Measurements from ENCODE around the gene ACVRL1. TPM values are rescaled to one million over a fixed set of nuclear protein-coding genes. Genes with fewer than 3 reads are reported as not detected.

The ACVRL1 gene
- total and polyA plus RNA-seq, 4 donors: 3.4 to 96.9 (median 33.6) TPM

DNA sequence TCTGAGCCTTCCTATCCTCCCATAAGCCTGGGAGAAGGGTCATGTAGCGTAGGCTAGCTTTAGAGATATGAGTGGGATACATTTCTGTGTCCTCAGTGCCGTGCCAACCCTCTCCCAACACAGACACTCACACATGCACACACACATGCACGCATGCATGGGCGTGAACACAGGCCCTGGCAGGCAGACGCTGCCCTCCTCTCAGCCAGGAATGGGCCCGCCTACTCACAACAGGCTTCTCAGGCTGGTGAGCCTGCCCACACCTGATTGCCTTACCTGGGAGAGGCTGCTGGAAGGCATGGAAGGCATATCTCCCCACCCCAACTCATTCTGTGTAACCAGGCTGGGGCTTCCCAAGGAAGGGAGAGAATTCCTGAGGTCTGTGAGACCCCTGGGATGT is 31.4 kb downstream of the ACVRL1 start:
- WGBS, 2 donors: 95 to 98% methylated on average over 6 of the region's 6 CpGs
- intact Hi-C loops (cut with DNase I): no loop called here
- no peak for DNase-seq
- H3K4me3 ChIP-seq (ENCODE audit: low read length in 2 of 2): no peak overlapping the region
- ATAC-seq (ENCODE audit: low FRiP score): no peak
- H3K9me3 ChIP-seq (ENCODE audit: control insufficient read depth, low read length): no peaks in the 10 kb centered on the region
- H3K27me3 ChIP-seq (ENCODE audit: control insufficient read depth in 1 of 2, insufficient read depth in 2 of 2, low read length in 1 of 2): no peaks in the 10 kb centered on the region
- no peaks in the 10 kb centered on the region for H3K4me1 ChIP-seq (ENCODE audit: control insufficient read depth in 1 of 2, insufficient read depth in 2 of 2, low read length in 2 of 2)
- no peaks in the 10 kb centered on the region for H3K36me3 ChIP-seq (ENCODE audit: control insufficient read depth in 1 of 2, insufficient read depth in 2 of 2, low read length in 1 of 2)
- H3K27ac ChIP-seq (ENCODE audit: low read depth in 1 of 2, low read length in 2 of 2): no peak overlapping the region

GRCh38 chr12:51941011-51941581 is 33.8 kb downstream of the ACVRL1 start:
- Histone ChIP-seq H3K36me3 (ENCODE audit: control insufficient read depth in 1 of 2, insufficient read depth in 2 of 2, low read length in 1 of 2) (no peaks in the 10 kb centered on the region), H3K4me1 (ENCODE audit: control insufficient read depth in 1 of 2, insufficient read depth in 2 of 2, low read length in 2 of 2) (no peaks in the 10 kb centered on the region), H3K9me3 (ENCODE audit: control insufficient read depth, low read length) (peaks cover 6% of the 10 kb centered on the region), H3K27me3 (ENCODE audit: control insufficient read depth in 1 of 2, insufficient read depth in 2 of 2, low read length in 1 of 2) (no peaks in the 10 kb centered on the region), H3K27ac (ENCODE audit: low read depth in 1 of 2, low read length in 2 of 2) (no peak overlapping the region), H3K4me3 (ENCODE audit: low read length in 2 of 2) (no peak overlapping the region)
- 1 to 9% methylated on average over 15 of the region's 15 CpGs for WGBS, 2 donors
- intact Hi-C loops (cut with DNase I): no loop called here
- DNase-seq (peak in 1 of 2 donors; percentile 47), ATAC-seq (ENCODE audit: low FRiP score) (no peak)

DNA sequence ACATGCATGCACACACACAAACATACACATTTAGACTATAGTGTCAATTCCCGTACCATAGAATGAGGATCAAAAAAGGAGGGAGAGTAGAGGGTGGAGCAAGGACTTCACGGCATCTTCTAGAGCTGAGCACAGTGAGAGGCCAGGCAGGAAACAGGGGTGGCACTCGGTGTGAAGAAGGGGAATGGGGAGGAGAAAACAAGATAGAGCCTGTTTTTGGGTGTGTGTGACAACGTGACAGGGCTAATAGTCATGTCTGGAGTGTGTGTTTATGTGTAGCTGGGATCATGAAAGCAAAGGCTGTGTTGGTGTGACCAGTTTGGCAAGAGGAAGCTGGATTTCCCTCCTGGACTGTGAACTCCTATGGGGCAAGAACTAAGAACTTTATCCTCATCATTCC is 34.3 kb downstream of the ACVRL1 start:
- no peaks in the 10 kb centered on the region for H3K4me1 ChIP-seq (ENCODE audit: control insufficient read depth in 1 of 2, insufficient read depth in 2 of 2, low read length in 2 of 2)
- peaks cover 6% of the 10 kb centered on the region for H3K9me3 ChIP-seq (ENCODE audit: control insufficient read depth, low read length)
- DNase-seq (no peak), ATAC-seq (ENCODE audit: low FRiP score) (no peak)
- 11 to 17% methylated on average over 4 of the region's 4 CpGs for WGBS, 2 donors
- no peak overlapping the region for H3K27ac ChIP-seq (ENCODE audit: low read depth in 1 of 2, low read length in 2 of 2)
- H3K36me3 ChIP-seq (ENCODE audit: control insufficient read depth in 1 of 2, insufficient read depth in 2 of 2, low read length in 1 of 2): no peaks in the 10 kb centered on the region
- no peaks in the 10 kb centered on the region for H3K27me3 ChIP-seq (ENCODE audit: control insufficient read depth in 1 of 2, insufficient read depth in 2 of 2, low read length in 1 of 2)
- intact Hi-C loops (cut with DNase I): no loop called here
- H3K4me3 ChIP-seq (ENCODE audit: low read length in 2 of 2): no peak overlapping the region

DNA sequence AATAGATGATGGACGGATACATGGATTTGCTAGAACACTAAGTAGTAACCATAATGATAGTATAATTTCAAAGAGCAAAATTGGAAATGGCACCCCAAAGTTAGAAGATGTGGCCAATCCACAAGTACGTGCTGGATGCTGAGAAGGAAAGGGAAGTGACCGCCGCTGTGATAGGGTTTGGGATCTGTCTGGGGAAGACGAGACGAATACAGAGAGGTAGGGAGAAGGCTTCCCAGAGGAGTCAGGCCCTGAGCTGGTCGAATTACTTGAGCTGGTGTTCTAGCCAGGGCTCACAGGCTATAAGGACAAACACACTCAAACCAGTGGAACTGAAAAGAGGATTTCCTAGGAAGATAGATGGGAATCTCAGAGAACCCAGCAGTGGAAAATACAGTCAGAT is 34.8 kb downstream of the ACVRL1 start:
- Histone ChIP-seq H3K27me3 (ENCODE audit: control insufficient read depth in 1 of 2, insufficient read depth in 2 of 2, low read length in 1 of 2) (no peaks in the 10 kb centered on the region), H3K9me3 (ENCODE audit: control insufficient read depth, low read length) (peaks cover 6% of the 10 kb centered on the region), H3K27ac (ENCODE audit: low read depth in 1 of 2, low read length in 2 of 2) (no peak overlapping the region), H3K36me3 (ENCODE audit: control insufficient read depth in 1 of 2, insufficient read depth in 2 of 2, low read length in 1 of 2) (no peaks in the 10 kb centered on the region), H3K4me3 (ENCODE audit: low read length in 2 of 2) (no peak overlapping the region), H3K4me1 (ENCODE audit: control insufficient read depth in 1 of 2, insufficient read depth in 2 of 2, low read length in 2 of 2) (no peaks in the 10 kb centered on the region)
- intact Hi-C loops (cut with DNase I): no loop called here
- ATAC-seq (ENCODE audit: low FRiP score): no peak
- WGBS, 2 donors: 90 to 93% methylated on average over 7 of the region's 7 CpGs
- no peak for DNase-seq

DNA sequence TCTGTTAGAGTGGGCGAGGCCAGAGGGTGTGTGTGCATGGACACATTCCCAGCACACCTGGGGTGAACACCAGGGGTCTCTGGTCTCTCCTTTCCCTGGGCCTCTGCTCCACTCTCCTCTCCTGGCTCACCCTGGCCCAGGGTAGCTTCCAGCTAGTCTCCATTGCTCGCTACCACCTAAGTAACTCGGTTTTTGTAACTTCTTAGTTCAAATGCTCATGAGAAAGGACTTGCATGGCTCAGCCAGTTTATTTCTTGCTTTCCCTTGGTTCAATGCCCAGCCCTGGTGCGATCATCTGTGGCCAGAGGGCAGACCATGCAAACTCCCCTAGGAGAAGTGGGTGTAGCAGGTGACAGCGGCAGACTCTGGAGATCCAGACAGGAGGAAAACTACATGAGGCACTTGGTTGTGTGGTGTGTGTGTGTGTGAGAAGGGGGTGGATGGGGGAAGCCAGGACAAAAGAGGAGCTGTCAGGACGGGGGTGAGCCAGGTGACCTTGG is 35.2 kb downstream of the ACVRL1 start:
- no peak for DNase-seq
- Histone ChIP-seq H3K27me3 (ENCODE audit: control insufficient read depth in 1 of 2, insufficient read depth in 2 of 2, low read length in 1 of 2) (no peaks in the 10 kb centered on the region), H3K4me1 (ENCODE audit: control insufficient read depth in 1 of 2, insufficient read depth in 2 of 2, low read length in 2 of 2) (no peaks in the 10 kb centered on the region), H3K9me3 (ENCODE audit: control insufficient read depth, low read length) (peaks cover 6% of the 10 kb centered on the region), H3K4me3 (ENCODE audit: low read length in 2 of 2) (no peak overlapping the region), H3K27ac (ENCODE audit: low read depth in 1 of 2, low read length in 2 of 2) (no peak overlapping the region), H3K36me3 (ENCODE audit: control insufficient read depth in 1 of 2, insufficient read depth in 2 of 2, low read length in 1 of 2) (no peaks in the 10 kb centered on the region)
- ATAC-seq (ENCODE audit: low FRiP score): no peak
- intact Hi-C loops (cut with DNase I): no loop called here
- WGBS, 2 donors: 87 to 93% methylated on average over 6 of the region's 6 CpGs

DNA sequence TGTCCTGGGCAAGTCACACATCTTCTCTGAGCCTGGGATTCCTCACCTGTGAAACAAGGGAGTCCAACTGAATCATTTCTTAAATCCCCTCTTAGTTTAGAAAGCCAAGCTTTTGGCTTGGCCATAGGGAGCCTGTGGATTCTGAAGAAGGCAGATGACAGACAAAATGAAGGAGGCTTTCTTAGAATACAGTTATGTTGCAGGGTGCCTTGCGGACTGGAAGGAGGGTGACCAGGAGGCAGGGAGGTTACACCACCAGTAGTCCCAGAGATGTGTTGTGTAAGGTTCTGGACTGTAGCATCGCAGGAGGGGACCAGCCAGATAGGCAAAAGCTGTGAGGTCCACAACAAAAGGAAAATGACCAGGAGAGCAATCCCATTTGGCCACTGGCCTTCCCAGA is 36.0 kb downstream of the ACVRL1 start:
- Histone ChIP-seq H3K27ac (ENCODE audit: low read depth in 1 of 2, low read length in 2 of 2) (no peak overlapping the region), H3K9me3 (ENCODE audit: control insufficient read depth, low read length) (peaks cover 6% of the 10 kb centered on the region), H3K36me3 (ENCODE audit: control insufficient read depth in 1 of 2, insufficient read depth in 2 of 2, low read length in 1 of 2) (no peaks in the 10 kb centered on the region), H3K27me3 (ENCODE audit: control insufficient read depth in 1 of 2, insufficient read depth in 2 of 2, low read length in 1 of 2) (no peaks in the 10 kb centered on the region), H3K4me1 (ENCODE audit: control insufficient read depth in 1 of 2, insufficient read depth in 2 of 2, low read length in 2 of 2) (no peaks in the 10 kb centered on the region), H3K4me3 (ENCODE audit: low read length in 2 of 2) (no peak overlapping the region)
- DNase-seq (no peak), ATAC-seq (ENCODE audit: low FRiP score) (no peak)
- WGBS, 2 donors: 96 to 98% methylated on average over 2 of the region's 2 CpGs
- intact Hi-C loops (cut with DNase I): no loop called here

DNA sequence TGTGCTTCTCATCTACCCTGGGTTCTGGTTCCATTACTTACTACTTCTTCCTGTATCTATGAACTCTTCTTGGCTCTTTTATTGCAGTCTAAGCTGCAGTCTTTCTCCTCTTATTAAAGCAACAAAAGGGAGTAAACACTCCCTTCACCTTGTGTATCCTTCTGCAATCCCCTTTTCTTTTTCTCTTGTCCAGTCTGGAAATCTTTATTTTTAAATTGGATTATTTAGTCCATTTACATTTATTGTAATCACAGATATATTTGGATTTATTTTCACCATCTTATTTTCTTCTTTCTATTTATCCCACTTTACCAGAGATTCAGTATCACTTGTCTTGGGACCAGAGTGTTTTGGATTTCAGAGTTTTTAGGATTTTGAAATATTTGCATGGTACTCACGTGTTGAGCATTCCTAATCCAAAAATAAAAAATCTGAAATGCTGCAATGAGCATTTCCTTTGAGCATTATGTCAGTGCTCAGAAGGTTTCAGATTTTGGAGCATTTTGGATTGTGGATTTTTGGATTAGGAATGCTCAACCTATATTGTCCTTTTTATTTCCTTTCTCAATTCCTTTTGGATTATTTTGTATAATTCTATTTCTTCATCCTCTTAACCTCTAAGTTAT is 37.4 kb downstream of the ACVRL1 start:
- H3K4me3 ChIP-seq (ENCODE audit: low read length in 2 of 2): no peak overlapping the region
- ATAC-seq (ENCODE audit: low FRiP score) (no peak), DNase-seq (no peak)
- WGBS, 2 donors: 87% methylated on average over 1 of the region's 1 CpG
- H3K4me1 ChIP-seq (ENCODE audit: control insufficient read depth in 1 of 2, insufficient read depth in 2 of 2, low read length in 2 of 2): no peaks in the 10 kb centered on the region
- H3K27me3 ChIP-seq (ENCODE audit: control insufficient read depth in 1 of 2, insufficient read depth in 2 of 2, low read length in 1 of 2): no peaks in the 10 kb centered on the region
- H3K9me3 ChIP-seq (ENCODE audit: control insufficient read depth, low read length): peaks cover 6% of the 10 kb centered on the region
- H3K36me3 ChIP-seq (ENCODE audit: control insufficient read depth in 1 of 2, insufficient read depth in 2 of 2, low read length in 1 of 2): no peaks in the 10 kb centered on the region
- H3K27ac ChIP-seq (ENCODE audit: low read depth in 1 of 2, low read length in 2 of 2): no peak overlapping the region
- intact Hi-C loops (cut with DNase I): no loop called here

- H3K4me1 ChIP-seq (ENCODE audit: control insufficient read depth in 1 of 2, insufficient read depth in 2 of 2, low read length in 2 of 2): no peaks in the 10 kb centered on the region
- 92 to 97% methylated on average over 8 of the region's 8 CpGs for WGBS, 2 donors
- no peak overlapping the region for H3K4me3 ChIP-seq (ENCODE audit: low read length in 2 of 2)
- no peaks in the 10 kb centered on the region for H3K27me3 ChIP-seq (ENCODE audit: control insufficient read depth in 1 of 2, insufficient read depth in 2 of 2, low read length in 1 of 2)
- no peak overlapping the region for H3K27ac ChIP-seq (ENCODE audit: low read depth in 1 of 2, low read length in 2 of 2)
- intact Hi-C loops (cut with DNase I): no loop called here
- no peak for DNase-seq
- ATAC-seq (ENCODE audit: low FRiP score): no peak
- H3K36me3 ChIP-seq (ENCODE audit: control insufficient read depth in 1 of 2, insufficient read depth in 2 of 2, low read length in 1 of 2): no peaks in the 10 kb centered on the region
- peaks cover 6% of the 10 kb centered on the region for H3K9me3 ChIP-seq (ENCODE audit: control insufficient read depth, low read length)
Measured at GRCh38 chr12:51947246-51947996, 40.1 kb downstream of the ACVRL1 start.

DNA sequence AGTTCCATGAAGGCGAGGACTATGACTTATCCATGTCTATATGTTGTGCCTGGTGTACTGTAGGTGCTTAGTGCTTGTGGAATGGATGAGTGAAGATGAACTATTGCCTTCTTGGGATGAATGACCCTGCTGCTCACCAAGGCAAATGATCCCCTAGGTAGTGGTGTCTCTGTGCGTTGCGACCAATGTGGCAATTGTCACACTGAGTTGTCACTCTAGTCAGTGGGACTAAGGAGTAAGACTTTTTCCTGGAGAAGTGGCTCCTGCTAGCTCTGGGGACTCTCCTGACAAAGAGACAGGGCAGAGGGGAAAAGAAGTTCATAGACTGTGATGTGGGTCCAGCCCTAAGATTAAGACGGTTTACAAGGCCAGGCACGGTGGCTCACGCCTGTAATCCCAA is 40.8 kb downstream of the ACVRL1 start:
- no peak overlapping the region for H3K4me3 ChIP-seq (ENCODE audit: low read length in 2 of 2)
- intact Hi-C loops (cut with DNase I): no loop called here
- 94 to 95% methylated on average over 6 of the region's 6 CpGs for WGBS, 2 donors
- ATAC-seq (ENCODE audit: low FRiP score) (no peak), DNase-seq (no peak)
- H3K9me3 ChIP-seq (ENCODE audit: control insufficient read depth, low read length): peaks cover 6% of the 10 kb centered on the region
- no peak overlapping the region for H3K27ac ChIP-seq (ENCODE audit: low read depth in 1 of 2, low read length in 2 of 2)
- no peaks in the 10 kb centered on the region for H3K4me1 ChIP-seq (ENCODE audit: control insufficient read depth in 1 of 2, insufficient read depth in 2 of 2, low read length in 2 of 2)
- no peaks in the 10 kb centered on the region for H3K27me3 ChIP-seq (ENCODE audit: control insufficient read depth in 1 of 2, insufficient read depth in 2 of 2, low read length in 1 of 2)
- H3K36me3 ChIP-seq (ENCODE audit: control insufficient read depth in 1 of 2, insufficient read depth in 2 of 2, low read length in 1 of 2): no peaks in the 10 kb centered on the region

Data from aorta (tissue), 5 donors.